Measurements from ENCODE around the gene TOE1.

- TF ChIP-seq EZH2 (IDR thresholded peaks at IDR 0.05) (no peak), POLR2AphosphoS5 (IDR thresholded peaks at IDR 0.05; ENCODE audit: borderline replicate concordance, low read depth, low read length) (no peak), FOXP2 (optimal IDR thresholded peaks at IDR 0.05; ENCODE audit: control extremely low read depth, extremely low read length, insufficient read depth) (no peak)
These were observed 10.5 kb upstream of the TOE1 start for GRCh38 chr1:45329445-45329844.
